Endothelial cell of umbilical vein (primary cell): ENCODE data around the gene RHOV. TPM values are rescaled to one million over a fixed set of nuclear protein-coding genes. Genes with fewer than 3 reads are reported as not detected.
A peak's percentile ranks its signal among the peaks of the same experiment; 100 is the strongest.

Source experiments
- BruUV-seq: library from RNA; stranded (reverse); fragments of 400-500 nt; replicated peaks from 2 replicates; lab custom pipeline; 2021; lab: Mats Ljungman, UMichigan
- CTCF ChIA-PET: fragments of 300-600, 350-600 bp; sonication (Branson Sonifier 250); formaldehyde crosslinking; loops from one replicate; lab custom pipeline; 2021; ENCODE audit warnings: antibody characterized with exemption, inconsistent platforms; lab: Charles Lee
- POLR2A ChIA-PET: fragments of 300-600, 350-600 bp; sonication (Branson Sonifier 250); formaldehyde crosslinking; loops from one replicate; lab custom pipeline; 2021; ENCODE audit warnings: antibody characterized with exemption, inconsistent platforms; lab: Charles Lee
- DNase-seq: peaks from one replicate; pipeline ENCODE4 v3.0.0-alpha.2; 2011; ENCODE audit warnings: low read depth, low spot score
- FAIRE-seq: peaks from 2 replicates; lab custom pipeline; 2011; peaks lifted over from hg19 to GRCh38; lab: Jason Lieb, UNC
- H2AFZ ChIP-seq: 2 replicates; pipeline ENCODE4 v1.6.0; 2012; ENCODE audit warnings: low read depth, low read length, control low read depth, inconsistent platforms
- H3K27ac ChIP-seq: 2 replicates; pipeline ENCODE4 v1.5.1; 2011; ENCODE audit warnings: low read depth, mild to moderate bottlenecking, control low read depth, low read length, moderate library complexity; ENCODE audit not compliant: insufficient read depth
- H3K27me3 ChIP-seq, 2 experiments: 2 replicates each; pipeline versions ENCODE4 v1.6.0 to v1.6.1; 2011; ENCODE audit warnings: low read length in 2 of 2, mixed read lengths in 1 of 2; ENCODE audit not compliant: control insufficient read depth in 2 of 2, insufficient read depth in 2 of 2
- H3K36me3 ChIP-seq, 2 experiments: 2 replicates in 1 of 2; 3 replicates in 1 of 2; pipeline ENCODE4 v1.5.1; 2011; ENCODE audit warnings: low read length in 2 of 2, mild to moderate bottlenecking in 1 of 2, moderate library complexity in 1 of 2; ENCODE audit not compliant: control insufficient read depth in 2 of 2, insufficient read depth in 2 of 2; ENCODE audit errors: extremely low read depth in 1 of 2
- H3K4me1 ChIP-seq: 3 replicates; pipeline ENCODE4 v1.5.1; 2011; ENCODE audit warnings: mild to moderate bottlenecking, low read length; ENCODE audit not compliant: control insufficient read depth, insufficient read depth; ENCODE audit errors: extremely low read depth
- H3K4me2 ChIP-seq: 2 replicates; pipeline ENCODE4 v1.6.1; 2011; ENCODE audit warnings: low read length, control low read depth, mixed read lengths; ENCODE audit not compliant: insufficient read depth
- H3K4me3 ChIP-seq, 3 experiments: fragments of 200-600 bp in 1 of 3; sonication (generic), shearing (Covaris generic) in 1 of 3; replicated peaks in 1 of 3; 2 replicates each; pipeline ENCODE4 v1.5.1; 2011 to 2016; ENCODE audit warnings: control low read depth in 3 of 3, low read length in 3 of 3, mild to moderate bottlenecking in 2 of 3, inconsistent platforms in 1 of 3, low read depth in 1 of 3, moderate library complexity in 1 of 3; ENCODE audit not compliant: insufficient read depth in 1 of 3
- H3K79me2 ChIP-seq: 2 replicates; pipeline ENCODE4 v1.6.0; 2012; ENCODE audit warnings: low read length, inconsistent platforms; ENCODE audit not compliant: control insufficient read depth, insufficient read depth
- H3K9ac ChIP-seq: replicated peaks from 2 replicates; pipeline ENCODE3; 2011; ENCODE audit warnings: low read length, control low read depth; ENCODE audit not compliant: insufficient read depth; ENCODE audit errors: extremely low read depth
- H3K9me1 ChIP-seq: replicated peaks from 3 replicates; pipeline ENCODE4 v1.6.0; 2011; ENCODE audit warnings: mild to moderate bottlenecking, low read length; ENCODE audit not compliant: control insufficient read depth, insufficient read depth; ENCODE audit errors: extremely low read depth
- H3K9me3 ChIP-seq: replicated peaks from 2 replicates; pipeline ENCODE4 v1.5.1; 2012; ENCODE audit warnings: low read length, inconsistent platforms; ENCODE audit not compliant: control insufficient read depth, insufficient read depth
- H4K20me1 ChIP-seq: replicated peaks from 2 replicates; pipeline ENCODE3; 2011; ENCODE audit warnings: mild to moderate bottlenecking, low read length; ENCODE audit not compliant: control insufficient read depth, insufficient read depth; ENCODE audit errors: extremely low read depth
- EZH2 ChIP-seq: IDR thresholded peaks from 2 replicates; pipeline ENCODE4 v1.6.1; 2012; ENCODE audit warnings: borderline replicate concordance, low read depth, mild to moderate bottlenecking, moderate library complexity, low read length, inconsistent platforms; ENCODE audit not compliant: severe bottlenecking
- FOS ChIP-seq: IDR thresholded peaks from 2 replicates; pipeline ENCODE4 v1.6.1; 2011; ENCODE audit warnings: mild to moderate bottlenecking, low read length, moderate library complexity, borderline replicate concordance; ENCODE audit not compliant: insufficient read depth
- GATA2 ChIP-seq: IDR thresholded peaks from 2 replicates; pipeline ENCODE4 v1.7.0; 2011; ENCODE audit warnings: low read depth, mild to moderate bottlenecking, moderate library complexity, mixed read lengths, low read length; ENCODE audit not compliant: insufficient read length, insufficient read depth
- JUN ChIP-seq: IDR thresholded peaks from 2 replicates; pipeline ENCODE4 v1.6.1; 2011; ENCODE audit warnings: borderline replicate concordance, low read depth; ENCODE audit not compliant: insufficient read length, insufficient read depth
- MAX ChIP-seq: IDR thresholded peaks from 2 replicates; pipeline ENCODE4 v1.6.1; 2011; ENCODE audit not compliant: insufficient read depth, insufficient read length
- MYC ChIP-seq: IDR thresholded peaks from one replicate; pipeline ENCODE4 v1.6.1; 2011; ENCODE audit warnings: mild to moderate bottlenecking, low read depth, low read length
- POLR2A ChIP-seq: IDR thresholded peaks from 2 replicates; pipeline ENCODE4 v1.6.1; 2012; ENCODE audit warnings: low read depth, mild to moderate bottlenecking, control low read depth, low read length
- POLR2AphosphoS5 ChIP-seq: IDR thresholded peaks from 2 replicates; pipeline ENCODE4 v1.6.1; 2012; ENCODE audit warnings: low read depth, mild to moderate bottlenecking, control low read depth, low read length, moderate library complexity; ENCODE audit not compliant: insufficient read depth
- dilution Hi-C: fragments of 300-500 bp; cut with MboI; formaldehyde crosslinking; loops from one replicate; pipeline ENCODE4 v1.15.0; 2019; ENCODE audit warnings: low sequenced_read_pairs; ENCODE audit not compliant: extremely low pct_ligation_motif_present
- intact Hi-C: fragments of 100-400 bp; cut with micrococcal nuclease; formaldehyde crosslinking; loops from one replicate; pipeline ENCODE4 v1.10.0; 2022
- polyA plus RNA-seq, 4 experiments: library from polyadenylated mRNA; depleted of rRNA in 3 of 4; stranded (reverse) in 3 of 4; unstranded in 1 of 4; fragments of >200 nt; gene quantifications; 2 replicates each; pipeline versions ENCODE4 v1.2.1 to v1.2.3, GENCODE V29; 2011 to 2012; ENCODE audit warnings: missing spikeins in 1 of 4
- total RNA-seq: library from RNA; stranded (reverse); gene quantifications from 2 replicates; pipeline ENCODE4 v1.2.3, GENCODE V29; 2021
- TF ChIP-seq, protein P1 (sequence below), 2 donors: IDR thresholded peaks; 1 replicate in 1 of 2; 2 replicates in 1 of 2; pipeline ENCODE4 v1.5.1; 2011; ENCODE audit warnings: low read length in 2 of 2, mild to moderate bottlenecking in 2 of 2, moderate library complexity in 2 of 2, control low read depth in 1 of 2, inconsistent platforms in 1 of 2, low read depth in 1 of 2; ENCODE audit not compliant: insufficient read depth in 1 of 2; ENCODE audit errors: extremely low read depth in 1 of 2

The RHOV gene
- total and polyA plus RNA-seq, 2 donors (not counting 3 experiments of a cell fraction or from before 2014, with no cell fraction given) = 0.15 to 0.20 TPM

DNA sequence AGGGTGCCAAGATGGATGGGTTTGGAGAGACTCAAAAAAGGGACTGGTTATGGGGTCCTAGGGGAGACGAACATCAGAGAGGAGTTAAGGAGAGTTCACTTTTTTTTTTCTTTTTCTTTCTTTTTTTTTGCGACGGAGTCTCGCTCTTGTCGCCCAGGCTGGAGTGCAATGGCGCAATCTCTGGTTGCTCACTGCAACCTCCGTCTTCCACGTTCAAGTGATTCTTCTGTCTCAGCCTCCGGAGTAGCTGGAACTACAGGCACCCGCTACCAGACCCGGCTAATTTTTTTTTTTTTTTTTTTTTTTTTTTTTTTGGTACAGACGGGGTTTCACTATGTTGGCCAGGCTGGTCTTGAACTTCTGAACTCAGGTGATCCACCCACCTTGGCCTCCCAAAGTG, 29.0 kb downstream of the RHOV start:
- no peaks in the 10 kb centered on the region for H3K9me1 ChIP-seq
- H3K4me2 ChIP-seq = no peak overlapping the region
- TF ChIP-seq POLR2AphosphoS5 (no peak), POLR2A (no peak), JUN (no peak), GATA2 (no peak), EZH2 (no peak), MAX (no peak), FOS (no peak), MYC (no peak)
- TF ChIP-seq, protein P1, sequence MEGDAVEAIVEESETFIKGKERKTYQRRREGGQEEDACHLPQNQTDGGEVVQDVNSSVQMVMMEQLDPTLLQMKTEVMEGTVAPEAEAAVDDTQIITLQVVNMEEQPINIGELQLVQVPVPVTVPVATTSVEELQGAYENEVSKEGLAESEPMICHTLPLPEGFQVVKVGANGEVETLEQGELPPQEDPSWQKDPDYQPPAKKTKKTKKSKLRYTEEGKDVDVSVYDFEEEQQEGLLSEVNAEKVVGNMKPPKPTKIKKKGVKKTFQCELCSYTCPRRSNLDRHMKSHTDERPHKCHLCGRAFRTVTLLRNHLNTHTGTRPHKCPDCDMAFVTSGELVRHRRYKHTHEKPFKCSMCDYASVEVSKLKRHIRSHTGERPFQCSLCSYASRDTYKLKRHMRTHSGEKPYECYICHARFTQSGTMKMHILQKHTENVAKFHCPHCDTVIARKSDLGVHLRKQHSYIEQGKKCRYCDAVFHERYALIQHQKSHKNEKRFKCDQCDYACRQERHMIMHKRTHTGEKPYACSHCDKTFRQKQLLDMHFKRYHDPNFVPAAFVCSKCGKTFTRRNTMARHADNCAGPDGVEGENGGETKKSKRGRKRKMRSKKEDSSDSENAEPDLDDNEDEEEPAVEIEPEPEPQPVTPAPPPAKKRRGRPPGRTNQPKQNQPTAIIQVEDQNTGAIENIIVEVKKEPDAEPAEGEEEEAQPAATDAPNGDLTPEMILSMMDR (IDR thresholded peaks at IDR 0.05; ENCODE audit: extremely low read depth in 1 of 2, insufficient read depth in 1 of 2, low read depth in 1 of 2, low read length in 2 of 2) = no peak
- no peak overlapping the region for H3K9ac ChIP-seq
- peak overlapping the region; percentile 6 for H2AFZ ChIP-seq
- H4K20me1 ChIP-seq = no peaks in the 10 kb centered on the region
- intact Hi-C loops = no loop called here
- DNase-seq = no peak
- ChIA-PET POLR2A (no interaction called here), CTCF (interaction anchor here (1.1 to 8.3 kb wide), 5 partner anchors 10 to 60 kb away, joined by 3 to 71 read pairs (median 6); no protein-coding TSS in a partner anchor)
- no peaks in the 10 kb centered on the region for H3K79me2 ChIP-seq
- no peaks in the 10 kb centered on the region for H3K9me3 ChIP-seq
- H3K27ac ChIP-seq = no peak overlapping the region
- no peaks in the 10 kb centered on the region for H3K36me3 ChIP-seq
- BruUV-seq = no TSS peak
- peaks cover 5% of the 10 kb centered on the region for H3K4me1 ChIP-seq
- H3K4me3 ChIP-seq = peak overlapping the region in 1 of 3 experiments; percentile 39
- dilution Hi-C loops = no loop called here
- FAIRE-seq = no peak
- peaks cover 11% of the 10 kb centered on the region in 2 experiments for H3K27me3 ChIP-seq
